Activated T-cell treated with anti-CD3 and anti-CD28 coated beads for 24 hours (primary cell): ENCODE data around the gene BDH1.

Experiments used
- DNase-seq: peaks from one replicate; pipeline ENCODE4 v3.0.0-alpha.2; 2020; ENCODE audit warnings: low read depth

BDH1 gene

DNA sequence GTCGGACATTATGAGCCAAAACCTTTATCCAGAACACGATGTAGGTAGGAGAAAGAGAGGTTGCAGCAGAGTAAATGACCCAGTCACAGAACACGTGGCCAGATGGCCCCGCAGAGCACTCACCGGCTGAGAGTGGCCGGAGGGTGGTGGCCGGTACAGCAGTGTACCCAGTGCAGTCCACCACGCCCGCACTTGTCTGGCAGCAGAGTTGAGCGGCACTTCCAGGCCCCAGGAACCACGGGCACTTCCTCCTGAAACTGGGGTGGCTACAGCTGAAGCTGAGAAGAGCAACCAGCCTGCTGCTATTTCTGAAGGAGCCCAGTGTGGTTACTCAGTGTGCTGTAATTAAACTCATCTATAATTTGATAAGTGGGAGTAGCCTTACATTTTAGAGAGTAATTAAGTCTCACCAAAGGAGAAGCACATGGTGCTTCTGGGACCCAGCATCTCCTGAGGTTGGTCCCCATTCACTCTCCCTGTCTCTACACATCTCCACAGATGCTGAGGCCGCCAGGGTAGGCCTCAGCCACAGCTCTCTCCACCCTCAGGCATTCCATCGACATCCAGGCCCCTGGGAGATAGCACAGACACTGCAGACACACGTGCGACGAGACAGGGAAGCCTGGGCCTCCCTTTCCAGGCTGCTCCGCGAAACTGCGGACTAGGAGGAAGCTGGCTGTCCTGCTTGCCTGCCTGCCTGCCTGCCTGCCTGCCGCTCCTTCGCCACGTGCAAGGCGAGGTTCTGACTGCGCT, 49.8 kb downstream of the BDH1 start:
- no peak for DNase-seq

GRCh38 chr3:197504641-197505121, 51.1 kb downstream of the BDH1 start:
- no peak for DNase-seq

DNA sequence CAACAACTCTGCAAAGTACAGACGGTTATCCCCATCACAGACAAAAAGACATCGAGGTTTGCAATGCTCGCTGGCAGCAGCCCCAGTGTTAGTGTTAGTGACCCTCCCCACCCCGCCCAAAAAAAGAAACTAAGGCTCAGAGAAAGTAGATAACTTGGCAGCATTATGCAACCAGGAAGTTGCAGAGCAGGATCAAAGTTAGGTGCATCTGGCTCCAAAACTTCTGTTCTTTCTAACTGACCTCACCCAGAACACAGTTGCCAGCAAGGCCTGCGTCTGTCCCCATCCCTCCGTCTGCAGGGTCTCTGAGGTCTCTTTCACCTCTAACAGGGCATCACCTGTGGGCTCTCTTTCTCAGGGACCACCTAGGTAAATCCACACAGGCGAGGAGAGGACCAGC, 51.5 kb downstream of the BDH1 start:
- DNase-seq: no peak

DNA sequence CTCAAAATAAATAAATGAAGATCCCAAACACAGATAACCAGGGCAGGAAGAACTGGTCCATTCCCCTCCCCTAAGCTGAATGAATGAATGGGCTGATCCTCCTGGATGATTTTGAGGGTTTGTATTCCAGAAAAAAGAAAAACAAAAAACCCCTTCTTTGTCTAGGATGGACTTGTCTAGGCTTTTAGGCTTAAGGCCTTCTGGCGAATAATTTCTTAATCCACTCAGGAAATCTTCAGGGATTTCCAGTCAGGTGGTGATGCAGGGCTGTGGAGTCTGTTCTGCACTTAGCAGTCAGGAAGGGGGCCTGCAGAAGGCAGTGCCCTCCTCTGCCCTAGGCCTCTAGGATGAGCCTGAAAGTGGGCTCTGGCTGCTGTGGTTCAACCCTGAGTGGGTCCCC, 52.1 kb downstream of the BDH1 start:
- no peak for DNase-seq

DNA sequence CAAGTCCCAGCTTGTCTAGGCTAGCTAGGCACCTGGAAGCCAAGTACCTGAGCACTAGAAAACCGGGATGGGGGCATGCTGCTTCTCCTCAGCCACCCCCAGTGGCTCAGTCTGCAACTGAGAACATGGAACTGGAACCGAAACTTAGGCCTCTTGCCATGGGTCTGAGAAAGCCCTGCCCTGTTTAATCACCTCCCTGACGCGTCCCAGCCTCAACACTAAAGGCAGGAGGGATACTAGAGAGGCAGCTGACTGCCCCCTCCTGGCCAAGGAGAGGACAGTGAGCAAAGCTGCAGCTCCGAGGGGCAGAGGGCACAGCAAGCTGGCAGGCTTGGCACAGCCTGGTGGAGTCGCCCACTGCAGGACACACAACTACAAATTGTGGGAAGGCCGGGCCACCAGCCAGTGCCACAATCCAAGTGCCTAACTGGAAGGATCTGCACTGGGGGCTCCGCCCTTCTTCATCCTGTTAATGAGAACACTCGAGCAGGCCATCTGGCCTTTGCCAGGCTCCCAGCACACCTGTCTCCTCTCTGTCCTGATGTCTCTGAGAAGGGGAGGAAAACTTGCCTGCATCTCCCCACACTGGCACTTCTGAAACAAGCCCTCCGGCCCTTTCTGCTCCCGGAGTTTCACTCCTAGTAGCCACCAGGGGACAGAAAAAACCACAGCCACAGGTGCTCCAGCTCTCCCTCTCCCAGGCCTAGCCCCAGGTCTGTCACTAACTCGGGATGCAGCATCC, 53.7 kb downstream of the BDH1 start:
- DNase-seq: peak; percentile 29

- DNase-seq: no peak
Measured at GRCh38 chr3:197501496-197501878, 54.3 kb downstream of the BDH1 start.

GRCh38 chr3:197500812-197501211, 55.0 kb downstream of the BDH1 start:
- DNase-seq: no peak

DNA sequence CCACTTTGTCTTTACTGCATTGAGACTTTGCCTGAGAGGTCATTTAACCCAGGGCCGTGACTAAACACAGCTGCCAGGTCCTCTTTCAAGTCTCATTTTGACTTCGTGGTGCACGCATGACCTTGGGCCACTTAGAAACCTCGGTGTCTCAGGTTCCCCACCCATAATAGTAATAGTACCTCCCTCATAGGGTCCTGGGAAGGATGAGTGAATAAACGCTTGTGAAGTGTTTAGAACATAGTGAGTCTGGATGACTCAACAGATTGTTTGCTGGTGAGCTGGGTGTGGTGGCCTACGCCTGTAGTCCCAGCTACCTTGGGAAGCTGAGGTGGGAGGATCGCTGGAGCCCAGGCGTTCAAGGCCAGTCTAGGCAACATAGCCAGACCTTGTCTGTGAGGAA, 56.3 kb downstream of the BDH1 start:
- DNase-seq: no peak

DNA sequence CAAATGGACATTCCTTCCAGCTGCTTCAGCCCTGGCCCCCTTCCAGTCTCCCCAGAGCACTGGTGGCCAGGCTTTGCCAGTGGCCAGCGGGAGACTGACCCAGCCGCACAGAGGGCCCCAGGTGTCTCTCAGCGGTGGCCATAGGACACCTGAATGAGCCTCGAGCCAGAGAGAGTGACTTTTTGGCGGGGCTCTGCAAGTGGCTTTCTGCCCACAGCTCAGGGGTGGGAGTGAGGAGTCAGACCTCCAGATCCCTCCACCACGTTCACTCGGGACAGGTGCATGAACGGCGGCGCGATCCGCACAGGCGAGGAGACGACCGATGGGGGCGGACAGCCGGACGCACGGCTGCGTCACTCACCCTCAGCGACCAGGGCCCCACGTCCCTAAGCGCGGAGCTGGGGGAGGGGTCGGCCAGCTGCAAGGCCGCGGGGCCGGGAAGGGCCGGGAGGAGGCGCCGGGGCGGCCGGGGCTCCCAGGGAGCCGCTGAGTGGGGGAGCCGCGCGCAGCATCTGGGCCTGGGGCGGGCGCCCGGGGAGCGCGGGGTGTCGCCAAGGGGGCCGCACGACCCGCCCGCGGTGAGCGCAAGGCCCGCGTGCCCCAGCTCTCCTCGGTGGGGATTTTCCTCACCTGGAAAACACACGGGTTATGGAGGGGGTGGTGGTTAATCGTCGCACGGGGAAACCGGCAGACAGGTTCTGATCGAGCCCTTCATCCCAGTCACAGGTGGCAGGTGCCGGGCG, 57.1 kb downstream of the BDH1 start:
- DNase-seq: no peak

DNA sequence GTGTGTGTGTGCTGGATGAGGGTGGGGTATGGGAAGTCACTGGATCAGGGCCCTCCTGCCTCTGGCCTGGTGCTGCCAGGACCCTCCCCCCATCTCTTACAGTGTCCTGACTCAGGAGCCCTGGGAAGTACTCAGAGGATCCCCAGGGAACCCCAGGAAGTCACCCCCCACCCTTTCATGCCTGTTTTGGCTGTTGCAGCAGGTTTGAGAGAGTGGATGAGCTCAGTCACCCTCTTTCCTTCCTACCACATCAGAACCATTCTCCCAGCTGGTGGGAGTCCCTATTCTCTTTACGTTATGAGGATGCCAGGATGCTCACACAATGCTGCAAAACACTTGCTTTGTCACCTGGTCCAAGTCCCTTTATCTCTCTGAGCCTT, 59.0 kb downstream of the BDH1 start:
- DNase-seq: no peak

DNA sequence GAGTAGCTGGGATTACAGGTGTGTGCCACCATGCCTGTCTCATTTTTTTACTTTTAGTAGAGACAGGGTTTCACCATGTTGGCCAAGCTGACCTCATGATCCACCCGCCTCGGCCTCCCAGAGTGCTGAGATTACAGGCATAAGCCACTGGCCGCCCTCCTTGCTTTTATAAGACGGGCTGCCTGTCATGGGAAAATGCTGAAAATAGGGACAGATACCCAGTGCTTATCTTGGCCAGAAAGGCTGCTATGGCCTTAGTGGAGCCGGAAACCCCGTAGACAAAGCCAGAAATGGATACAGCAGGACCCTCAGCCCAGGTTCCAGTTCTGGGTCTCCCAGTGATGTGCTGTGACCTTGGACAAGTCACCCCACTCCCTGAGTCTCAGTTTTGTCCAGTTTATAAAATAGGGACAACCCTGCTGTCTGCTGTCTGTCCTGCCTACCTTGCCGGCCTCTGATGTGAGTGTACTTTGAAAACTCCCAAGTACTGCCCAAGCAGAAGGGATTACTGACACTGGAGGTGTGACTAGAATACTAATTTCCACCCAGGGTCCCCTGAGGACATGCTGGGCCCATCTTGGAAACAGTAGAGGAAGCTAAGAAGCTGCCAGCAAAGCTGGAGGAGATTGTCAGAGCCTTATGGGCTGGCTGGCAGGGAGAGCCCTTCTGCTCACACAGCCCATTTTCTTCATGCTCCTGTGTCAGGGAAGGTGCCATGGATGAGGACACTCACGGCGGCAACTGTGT, 59.6 kb downstream of the BDH1 start:
- no peak for DNase-seq

DNA sequence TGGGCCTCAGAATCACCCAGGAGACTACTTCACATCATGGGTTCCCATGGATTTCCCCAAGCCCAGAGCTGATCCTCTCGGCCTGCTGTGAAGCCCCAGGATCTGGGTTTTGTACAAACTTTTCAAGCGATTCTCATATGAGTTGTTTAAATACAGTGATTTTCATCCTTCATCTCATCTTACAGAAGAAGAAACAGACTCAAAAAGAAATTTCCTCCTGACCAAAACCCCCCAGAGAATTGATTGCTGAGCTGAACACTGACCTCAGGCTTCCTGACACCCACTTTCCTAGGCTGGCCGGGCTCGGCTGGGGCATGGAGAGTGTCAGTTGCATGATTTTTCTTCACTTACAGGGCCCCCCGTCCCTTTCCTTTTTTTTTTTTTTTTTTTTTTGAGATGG, 60.3 kb downstream of the BDH1 start:
- no peak for DNase-seq

DNA sequence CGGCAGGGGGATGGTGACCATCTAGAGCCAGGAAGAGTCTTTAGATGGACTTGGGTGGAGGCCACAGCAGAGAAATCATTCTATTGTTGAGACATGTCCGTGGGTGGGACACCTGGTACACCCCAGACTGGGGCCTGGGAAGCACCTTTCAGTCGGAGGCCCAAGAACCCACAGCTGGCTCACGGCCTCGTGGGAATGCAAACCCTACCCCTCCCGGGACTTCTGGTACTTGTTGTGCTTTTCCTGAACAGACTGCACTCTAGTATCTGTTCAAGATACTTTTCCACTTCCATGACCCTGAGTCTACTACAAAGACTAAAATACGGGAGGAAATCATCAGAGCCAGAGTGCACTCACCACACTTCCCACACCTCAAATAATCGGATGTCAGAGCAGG, 60.7 kb downstream of the BDH1 start:
- no peak for DNase-seq

DNA sequence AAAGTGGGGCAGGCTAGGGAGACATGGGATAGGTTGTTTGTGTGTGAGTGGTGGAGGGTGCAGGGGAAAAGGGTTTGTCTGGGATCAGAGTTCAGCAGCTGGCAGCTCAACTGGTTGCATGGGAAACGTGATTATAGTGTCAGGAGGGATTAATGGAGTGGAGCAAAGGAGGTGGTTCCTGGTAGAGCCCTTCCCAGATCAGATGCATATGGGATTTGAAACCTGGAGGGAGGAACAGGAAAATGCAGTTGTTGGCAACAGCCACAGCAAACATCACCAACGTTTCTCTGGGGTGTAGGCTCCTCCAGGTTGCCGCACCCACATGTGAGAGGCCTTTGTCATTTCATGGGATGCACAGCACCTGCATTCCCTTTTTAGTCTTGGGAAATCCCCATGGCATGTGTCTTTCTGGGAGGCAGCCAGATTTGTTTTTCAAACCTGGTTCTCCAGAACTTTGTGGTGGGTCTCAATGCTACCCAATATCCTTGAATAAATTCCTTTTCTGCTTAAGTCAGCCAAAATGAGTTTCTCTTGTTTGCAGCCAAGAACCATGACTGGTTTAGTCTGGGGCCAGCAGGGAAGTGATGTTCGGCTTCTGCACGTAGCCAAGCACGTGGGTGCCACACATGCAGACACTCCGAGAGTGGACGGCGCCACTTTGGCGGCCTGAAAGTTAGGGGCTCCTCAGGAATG, 61.3 kb downstream of the BDH1 start:
- no peak for DNase-seq

GRCh38 chr3:197493049-197493448, 62.7 kb downstream of the BDH1 start:
- no peak for DNase-seq

DNA sequence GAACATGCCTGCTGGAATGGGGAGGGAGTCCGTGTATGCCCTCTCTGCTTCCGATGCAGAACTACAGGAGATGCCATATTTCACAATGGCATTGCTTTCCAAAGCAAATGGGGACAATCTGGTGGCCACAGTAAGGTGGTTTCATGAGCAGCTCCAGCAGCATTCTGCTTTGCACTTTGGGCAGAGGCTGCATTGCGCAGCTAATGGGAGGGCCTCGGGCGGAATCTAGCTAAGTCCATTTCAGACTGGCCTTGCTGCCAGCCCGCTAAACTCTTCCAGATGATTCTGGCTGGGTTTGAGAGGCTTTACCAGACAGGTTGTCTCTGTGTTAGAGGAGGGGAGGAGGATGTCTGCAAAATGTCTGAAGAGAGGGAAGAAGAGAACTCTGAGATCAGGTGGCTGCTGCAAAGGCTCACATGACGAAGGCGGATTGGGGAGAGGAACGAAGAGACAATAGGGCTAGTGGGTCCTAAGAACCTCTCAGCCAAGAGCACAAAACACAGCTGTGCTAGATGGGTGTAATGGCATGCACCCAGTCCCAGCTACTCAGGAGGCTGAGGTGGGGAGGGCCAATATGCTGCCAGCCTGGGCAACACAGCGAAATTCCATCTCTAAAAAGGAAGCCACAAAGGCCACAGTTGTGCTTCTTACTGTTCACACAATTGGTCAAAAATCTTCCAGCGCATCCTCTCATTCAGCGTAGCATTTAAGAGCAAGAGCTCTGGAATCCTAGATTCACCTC, 63.7 kb downstream of the BDH1 start:
- no peak for DNase-seq

GRCh38 chr3:197491478-197491877, 64.3 kb downstream of the BDH1 start:
- DNase-seq: no peak

DNA sequence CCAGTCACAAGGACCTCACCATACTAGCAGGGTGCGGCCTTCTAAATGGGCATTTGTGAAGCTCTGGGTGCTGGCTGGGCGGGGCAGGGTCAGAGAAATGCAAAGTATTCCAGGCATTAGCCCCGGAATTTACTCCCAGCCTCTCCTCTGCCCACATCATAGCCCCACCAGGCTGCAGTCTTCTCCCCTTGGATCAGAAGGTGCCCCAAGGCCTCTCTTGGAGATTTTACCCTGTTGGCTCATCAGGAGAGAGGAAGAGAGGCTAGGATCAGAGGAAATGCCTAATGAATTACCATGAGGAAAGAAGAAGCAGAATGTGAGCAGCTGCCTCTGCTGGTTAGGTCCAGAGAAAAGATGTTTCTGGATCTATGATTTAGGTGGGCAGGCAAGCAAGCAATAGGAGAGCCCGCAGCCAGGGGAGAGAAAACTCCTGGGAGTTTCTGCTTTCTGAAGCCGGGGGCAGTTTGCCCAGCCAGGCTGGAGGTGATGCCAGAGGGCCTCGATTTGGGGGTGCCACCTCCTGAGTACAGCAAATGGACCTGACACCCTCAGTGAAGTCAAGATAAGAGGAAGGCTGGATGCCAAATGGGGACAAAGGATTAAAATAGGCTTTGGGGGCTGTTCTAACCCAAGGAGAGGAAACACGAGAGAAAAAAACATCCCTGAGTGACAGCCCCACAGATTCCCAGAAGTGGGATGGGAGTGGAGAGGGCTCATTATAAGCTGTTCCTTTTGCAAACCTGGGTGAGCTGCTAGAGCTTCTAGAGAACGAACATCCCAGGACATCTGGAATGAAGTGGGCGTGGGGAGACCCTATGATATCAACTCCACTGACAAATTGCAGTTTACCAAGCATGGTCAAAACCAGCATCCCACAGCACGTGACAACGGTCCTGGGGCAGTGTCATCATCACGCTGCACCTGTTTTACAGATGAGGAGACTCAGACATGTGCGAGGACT, 65.4 kb downstream of the BDH1 start:
- no peak for DNase-seq

DNA sequence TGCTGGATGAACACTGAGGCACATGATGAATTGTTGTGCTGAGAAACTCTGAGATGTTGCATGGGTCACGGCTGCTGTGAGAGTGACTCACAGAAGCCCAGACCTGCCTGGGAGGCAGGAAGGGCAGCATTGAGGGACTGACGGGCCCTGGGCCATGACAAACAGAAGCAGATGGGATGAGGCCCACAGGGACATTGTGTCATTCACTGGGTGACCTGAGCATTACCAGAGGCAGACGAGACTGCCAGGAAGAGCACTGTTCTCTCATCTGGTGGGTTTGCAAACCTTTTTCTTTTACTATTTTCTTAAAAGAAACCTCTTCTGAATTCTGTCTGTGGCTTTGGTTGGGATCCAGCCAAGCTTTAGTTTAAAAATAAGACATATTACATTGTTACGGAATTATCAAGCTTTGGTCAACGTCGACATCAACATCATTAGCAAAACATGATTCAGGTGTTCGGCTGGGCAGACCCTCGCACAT, 67.8 kb downstream of the BDH1 start:
- DNase-seq: no peak

GRCh38 chr3:197486861-197487260, 68.9 kb downstream of the BDH1 start:
- no peak for DNase-seq
